ENCODE data around the gene ARHGAP15.

The ARHGAP15 gene

GRCh38 chr2:143489145-143489544, 359.9 kb downstream of the ARHGAP15 start:
- H3K27ac ChIP-seq (ENCODE audit: low read length), result no peak overlapping the region
- no peaks in the 10 kb centered on the region for H3K79me2 ChIP-seq (ENCODE audit: low read length)
- no peak overlapping the region for H3K4me3 ChIP-seq (ENCODE audit: low read length)
- TF ChIP-seq EZH2 (optimal IDR thresholded peaks at IDR 0.05; ENCODE audit: low read depth, low read length) (no peak), EZH2phosphoT487 (IDR thresholded peaks at IDR 0.05; ENCODE audit: low read length) (no peak)
- H3F3A ChIP-seq (ENCODE audit: insufficient read depth, low read length), result no peaks in the 10 kb centered on the region
- H3K27me3 ChIP-seq (replicated peaks; ENCODE audit: insufficient read depth, low read length), result no peaks in the 10 kb centered on the region
- no peaks in the 10 kb centered on the region for H3K9me3 ChIP-seq (replicated peaks; ENCODE audit: insufficient read depth, low read length)
- H3K9ac ChIP-seq (ENCODE audit: low read length), result no peak overlapping the region
- DNase-seq, result no peak
- no peaks in the 10 kb centered on the region for H3K4me1 ChIP-seq (ENCODE audit: low read length)
- no peak overlapping the region for H2AFZ ChIP-seq (ENCODE audit: low read length)
- no peaks in the 10 kb centered on the region for H3K36me3 ChIP-seq (replicated peaks; ENCODE audit: insufficient read depth, low read length)
- H3K9me2 ChIP-seq (replicated peaks; ENCODE audit: insufficient read depth, low read length), result no peaks in the 10 kb centered on the region
- H3K4me2 ChIP-seq (ENCODE audit: low read depth, low read length), result no peak overlapping the region
- no peaks in the 10 kb centered on the region for H4K20me1 ChIP-seq (ENCODE audit: insufficient read depth, low read length)

GRCh38 chr2:143491131-143491530, 361.9 kb downstream of the ARHGAP15 start:
- no peaks in the 10 kb centered on the region for H3K36me3 ChIP-seq (replicated peaks; ENCODE audit: insufficient read depth, low read length)
- H3K79me2 ChIP-seq (ENCODE audit: low read length), result no peaks in the 10 kb centered on the region
- H3F3A ChIP-seq (ENCODE audit: insufficient read depth, low read length), result no peaks in the 10 kb centered on the region

DNA sequence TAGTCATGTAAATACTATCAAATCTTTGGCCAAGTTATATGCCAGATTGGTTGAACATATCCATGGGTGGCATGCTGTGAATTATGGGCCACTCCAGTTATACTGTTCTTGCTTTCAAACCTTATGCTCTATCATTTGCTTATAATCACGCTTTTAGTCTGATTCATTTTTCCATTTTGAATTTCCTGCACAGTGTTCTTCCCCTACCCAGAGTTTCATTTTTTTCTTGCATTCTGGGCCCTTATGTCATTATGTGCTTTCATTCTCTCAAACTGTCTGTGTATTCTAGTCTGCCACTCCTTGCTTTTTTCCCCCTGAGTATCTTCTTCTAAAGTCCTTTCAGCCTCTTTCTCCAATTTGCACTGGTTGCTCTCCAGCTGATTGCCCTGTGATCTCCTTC, 364.1 kb downstream of the ARHGAP15 start:
- Histone ChIP-seq H3K4me1 (ENCODE audit: low read length) (no peaks in the 10 kb centered on the region), H3K79me2 (ENCODE audit: low read length) (no peaks in the 10 kb centered on the region), H4K20me1 (ENCODE audit: insufficient read depth, low read length) (no peaks in the 10 kb centered on the region), H3K9me3 (replicated peaks; ENCODE audit: insufficient read depth, low read length) (no peaks in the 10 kb centered on the region), H3K9ac (ENCODE audit: low read length) (no peak overlapping the region), H3F3A (ENCODE audit: insufficient read depth, low read length) (no peaks in the 10 kb centered on the region), H3K36me3 (replicated peaks; ENCODE audit: insufficient read depth, low read length) (no peaks in the 10 kb centered on the region), H3K9me2 (replicated peaks; ENCODE audit: insufficient read depth, low read length) (no peaks in the 10 kb centered on the region), H3K27me3 (replicated peaks; ENCODE audit: insufficient read depth, low read length) (no peaks in the 10 kb centered on the region), H3K4me2 (ENCODE audit: low read depth, low read length) (no peak overlapping the region), H3K4me3 (ENCODE audit: low read length) (no peak overlapping the region), H2AFZ (ENCODE audit: low read length) (no peak overlapping the region), H3K27ac (ENCODE audit: low read length) (no peak overlapping the region)
- no peak for DNase-seq
- no peak for TF ChIP-seq CTCF (IDR thresholded peaks at IDR 0.05; ENCODE audit: low read length)
- no peak for TF ChIP-seq EZH2 (optimal IDR thresholded peaks at IDR 0.05; ENCODE audit: low read depth, low read length)
- TF ChIP-seq EZH2phosphoT487 (IDR thresholded peaks at IDR 0.05; ENCODE audit: low read length), result no peak

More at GRCh38 chr2:143491131-143491530, 361.9 kb downstream of the ARHGAP15 start:
- Histone ChIP-seq H3K9me2 (replicated peaks; ENCODE audit: insufficient read depth, low read length) (no peaks in the 10 kb centered on the region), H4K20me1 (ENCODE audit: insufficient read depth, low read length) (no peaks in the 10 kb centered on the region), H3K4me1 (ENCODE audit: low read length) (no peaks in the 10 kb centered on the region), H3K27me3 (replicated peaks; ENCODE audit: insufficient read depth, low read length) (no peaks in the 10 kb centered on the region), H2AFZ (ENCODE audit: low read length) (no peak overlapping the region), H3K9ac (ENCODE audit: low read length) (no peak overlapping the region), H3K9me3 (replicated peaks; ENCODE audit: insufficient read depth, low read length) (no peaks in the 10 kb centered on the region), H3K27ac (ENCODE audit: low read length) (no peak overlapping the region), H3K4me2 (ENCODE audit: low read depth, low read length) (no peak overlapping the region), H3K4me3 (ENCODE audit: low read length) (no peak overlapping the region)
- no peak for DNase-seq
- no peak for TF ChIP-seq EZH2phosphoT487 (IDR thresholded peaks at IDR 0.05; ENCODE audit: low read length)
- TF ChIP-seq CTCF (IDR thresholded peaks at IDR 0.05; ENCODE audit: low read length), result no peak
- TF ChIP-seq EZH2 (optimal IDR thresholded peaks at IDR 0.05; ENCODE audit: low read depth, low read length), result no peak

DNA sequence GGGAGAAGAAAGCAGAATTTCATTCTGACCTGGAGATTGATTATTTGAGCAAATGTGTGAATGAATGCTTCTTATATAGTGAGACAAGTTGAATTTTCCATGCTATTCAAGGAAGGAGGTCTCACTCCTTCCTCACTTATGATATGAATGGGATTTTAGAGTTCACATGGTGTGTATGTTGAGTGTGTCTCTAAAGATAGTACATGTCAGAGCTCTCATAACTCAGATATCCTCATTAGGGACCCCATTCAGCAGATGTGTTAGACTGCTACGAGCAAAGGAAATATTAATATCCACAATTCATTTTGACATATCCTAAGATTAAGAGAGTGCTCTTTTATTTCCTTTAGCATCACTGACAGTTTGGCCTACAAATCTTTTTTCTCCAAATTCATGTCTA, 368.5 kb downstream of the ARHGAP15 start:
- Histone ChIP-seq H3K9me2 (replicated peaks; ENCODE audit: insufficient read depth, low read length) (no peaks in the 10 kb centered on the region), H3K27ac (ENCODE audit: low read length) (no peak overlapping the region), H3K4me2 (ENCODE audit: low read depth, low read length) (no peak overlapping the region), H3K79me2 (ENCODE audit: low read length) (no peaks in the 10 kb centered on the region), H3K4me3 (ENCODE audit: low read length) (no peak overlapping the region), H4K20me1 (ENCODE audit: insufficient read depth, low read length) (no peaks in the 10 kb centered on the region), H3K36me3 (replicated peaks; ENCODE audit: insufficient read depth, low read length) (no peaks in the 10 kb centered on the region), H3K27me3 (replicated peaks; ENCODE audit: insufficient read depth, low read length) (no peaks in the 10 kb centered on the region), H3K9me3 (replicated peaks; ENCODE audit: insufficient read depth, low read length) (no peaks in the 10 kb centered on the region), H2AFZ (ENCODE audit: low read length) (no peak overlapping the region), H3F3A (ENCODE audit: insufficient read depth, low read length) (no peaks in the 10 kb centered on the region), H3K4me1 (ENCODE audit: low read length) (no peaks in the 10 kb centered on the region), H3K9ac (ENCODE audit: low read length) (no peak overlapping the region)
- no peak for DNase-seq
- TF ChIP-seq EZH2phosphoT487 (IDR thresholded peaks at IDR 0.05; ENCODE audit: low read length), result no peak
- no peak for TF ChIP-seq CTCF (IDR thresholded peaks at IDR 0.05; ENCODE audit: low read length)
- no peak for TF ChIP-seq EZH2 (optimal IDR thresholded peaks at IDR 0.05; ENCODE audit: low read depth, low read length)

Measured in MM.1S (cell line).